HTERT RPE-1 (cell line): ENCODE data around the gene AP3D1.
"Not testable (repeated sequence)": the region's sequence is repeated elsewhere in the genome, so short reads cannot be mapped to it uniquely, and the experiment has no call there.

ENCODE experiments used
- in situ Hi-C: fragments of 300-500 bp; cut with MboI; formaldehyde crosslinking; loops from 4 replicates; pipeline ENCODE4 v1.14.3; 2020; ENCODE audit warnings: low sequenced_read_pairs

The AP3D1 gene

DNA sequence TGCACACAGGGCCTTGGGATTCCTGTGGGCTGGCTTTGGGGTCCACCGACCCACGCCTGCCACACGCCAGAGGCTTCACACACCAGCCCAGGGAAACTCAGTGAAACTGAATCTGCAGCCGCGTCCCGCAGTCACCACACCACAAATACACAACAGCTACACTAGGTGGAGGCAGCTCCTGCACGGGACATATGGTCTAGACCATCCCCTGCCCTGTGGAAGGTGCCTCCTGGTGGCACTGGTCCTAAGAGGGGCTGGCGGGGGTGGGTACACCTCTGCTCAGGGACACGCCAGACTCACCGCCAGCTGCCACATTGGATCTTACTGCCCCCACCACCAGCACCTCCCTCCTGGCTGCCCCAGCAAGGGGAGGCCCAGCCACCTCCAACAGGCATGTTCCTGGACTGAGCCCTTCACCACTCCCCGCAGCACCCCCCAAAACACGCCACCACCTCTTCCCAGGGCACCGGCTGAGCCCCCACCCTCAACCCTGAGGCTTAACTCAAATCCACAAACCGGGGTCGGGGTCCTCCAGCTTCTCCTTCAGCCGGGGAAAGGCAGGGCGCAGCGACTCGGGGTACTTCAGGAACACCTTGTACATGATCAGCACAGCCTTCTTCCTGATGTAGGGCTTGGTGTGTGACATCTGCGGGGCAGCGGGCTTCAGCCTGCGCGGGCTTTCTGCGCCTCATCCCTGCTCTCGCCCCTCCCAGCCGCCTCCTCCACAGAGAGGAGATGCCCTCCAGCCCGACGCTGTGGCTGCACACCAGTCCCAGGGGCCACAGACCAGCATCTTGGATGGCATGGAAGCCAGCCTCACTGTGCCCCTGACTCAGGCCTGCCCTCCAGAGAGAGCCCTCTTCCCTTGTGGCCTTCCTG is 21.2 kb downstream of the AP3D1 start:
- in situ Hi-C loops = no loop called here

DNA sequence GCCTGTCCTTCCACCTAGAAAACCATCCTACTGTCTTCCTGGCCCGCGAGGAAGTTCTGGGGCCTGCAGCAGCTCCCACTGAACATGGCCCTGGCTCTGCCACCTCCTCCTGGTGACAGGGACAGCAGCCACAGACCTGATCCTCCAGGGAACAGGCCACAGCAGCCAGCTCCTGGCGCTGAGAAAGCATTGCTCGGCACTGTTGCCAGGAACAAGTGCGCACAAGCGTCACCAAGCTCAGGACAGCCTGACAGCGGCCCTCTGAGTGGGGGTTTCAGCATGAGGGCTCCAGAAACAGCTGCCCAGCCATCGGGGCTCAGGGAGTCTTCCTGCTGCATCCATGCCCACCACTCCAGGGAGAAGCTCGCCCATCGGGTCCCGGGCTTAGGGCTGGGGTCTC is 21.9 kb downstream of the AP3D1 start:
- in situ Hi-C loops = no loop called here

DNA sequence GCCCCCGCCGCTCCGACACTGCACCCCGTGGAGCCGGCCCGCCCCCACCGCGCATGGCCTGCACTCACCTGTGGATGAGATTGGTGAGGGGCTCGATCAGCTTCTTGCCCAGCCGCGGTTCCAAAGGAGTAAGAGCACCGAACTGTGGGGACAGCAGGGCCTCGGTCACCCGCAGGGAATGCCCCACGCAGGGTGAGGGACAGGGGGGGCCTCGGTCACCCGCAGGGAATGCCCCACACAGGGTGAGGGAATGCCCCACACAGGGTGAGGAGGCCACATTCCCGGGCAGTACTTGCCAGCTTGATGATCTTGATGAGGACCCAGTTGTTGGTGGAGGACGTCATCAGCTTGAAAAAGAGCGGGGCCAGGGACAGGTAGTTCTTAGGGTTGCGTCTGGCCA is 22.3 kb downstream of the AP3D1 start:
- in situ Hi-C loops = no loop called here

DNA sequence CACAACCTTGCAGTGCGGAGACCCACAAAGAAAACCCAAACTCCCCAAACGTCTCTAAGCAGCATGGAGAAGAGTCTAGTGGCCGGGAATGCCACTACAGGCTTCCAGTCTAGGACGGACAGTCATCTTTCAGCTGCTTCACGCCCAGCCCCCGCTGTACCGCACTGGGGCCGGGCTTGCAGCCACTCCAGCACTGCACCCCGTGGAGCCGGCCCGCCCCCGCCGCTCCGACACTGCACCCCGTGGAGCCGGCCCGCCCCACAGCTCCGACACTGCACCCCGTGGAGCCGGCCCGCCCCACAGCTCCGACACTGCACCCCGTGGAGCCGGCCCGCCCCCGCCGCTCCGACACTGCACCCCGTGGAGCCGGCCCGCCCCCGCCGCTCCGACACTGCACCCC is 23.1 kb downstream of the AP3D1 start:
- in situ Hi-C loops = not testable (repeated sequence)

DNA sequence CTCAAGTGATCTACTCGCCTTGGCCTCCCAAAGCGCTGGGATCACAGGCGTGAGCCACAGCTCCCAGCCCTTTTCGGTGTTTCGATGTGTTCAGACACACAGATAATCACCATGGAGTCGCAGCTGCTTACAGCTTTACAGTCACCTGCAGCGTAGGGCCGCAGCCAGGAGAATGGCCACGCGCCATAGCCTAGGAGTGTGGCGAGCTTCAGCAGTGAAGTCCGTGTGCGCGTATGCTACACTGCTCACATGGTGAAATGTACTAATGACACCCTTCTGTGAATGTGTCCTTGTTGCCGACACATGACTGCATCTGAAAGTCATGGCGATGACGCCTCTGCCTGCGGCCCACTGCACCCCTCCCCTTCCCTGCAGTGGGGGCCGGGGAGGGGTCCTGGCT is 23.6 kb downstream of the AP3D1 start:
- in situ Hi-C loops = no loop called here

DNA sequence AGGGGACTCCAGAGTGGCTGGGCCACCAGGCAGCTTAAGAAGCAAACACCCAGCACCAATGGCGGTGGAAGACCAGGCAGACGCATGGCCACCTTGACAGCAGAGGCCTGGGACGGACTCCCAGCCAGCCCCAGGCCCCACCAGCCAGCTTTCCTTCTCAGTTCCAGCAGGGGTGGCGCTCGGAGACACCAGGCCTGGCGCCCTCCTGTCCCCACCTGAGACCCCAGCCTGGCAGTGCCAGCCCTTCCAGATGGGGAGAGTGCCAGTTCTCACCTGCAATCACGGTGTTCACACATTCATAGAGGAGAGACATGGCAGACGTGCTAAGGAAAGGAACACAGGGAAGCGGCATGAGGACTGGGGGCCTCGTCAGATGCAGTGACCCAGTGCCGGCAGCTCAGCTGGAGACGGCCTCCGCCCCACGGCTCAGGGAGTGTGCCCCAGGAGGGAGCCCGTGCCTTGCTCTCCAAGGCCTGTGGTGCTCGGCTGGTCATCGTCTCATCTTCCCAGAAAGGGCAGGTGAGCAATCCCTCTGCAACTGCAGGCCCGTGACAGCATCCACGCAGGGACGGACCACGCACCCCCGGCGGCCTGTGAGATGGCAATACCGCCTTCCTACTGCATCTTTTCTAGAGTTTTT is 24.4 kb downstream of the AP3D1 start:
- in situ Hi-C loops = no loop called here

DNA sequence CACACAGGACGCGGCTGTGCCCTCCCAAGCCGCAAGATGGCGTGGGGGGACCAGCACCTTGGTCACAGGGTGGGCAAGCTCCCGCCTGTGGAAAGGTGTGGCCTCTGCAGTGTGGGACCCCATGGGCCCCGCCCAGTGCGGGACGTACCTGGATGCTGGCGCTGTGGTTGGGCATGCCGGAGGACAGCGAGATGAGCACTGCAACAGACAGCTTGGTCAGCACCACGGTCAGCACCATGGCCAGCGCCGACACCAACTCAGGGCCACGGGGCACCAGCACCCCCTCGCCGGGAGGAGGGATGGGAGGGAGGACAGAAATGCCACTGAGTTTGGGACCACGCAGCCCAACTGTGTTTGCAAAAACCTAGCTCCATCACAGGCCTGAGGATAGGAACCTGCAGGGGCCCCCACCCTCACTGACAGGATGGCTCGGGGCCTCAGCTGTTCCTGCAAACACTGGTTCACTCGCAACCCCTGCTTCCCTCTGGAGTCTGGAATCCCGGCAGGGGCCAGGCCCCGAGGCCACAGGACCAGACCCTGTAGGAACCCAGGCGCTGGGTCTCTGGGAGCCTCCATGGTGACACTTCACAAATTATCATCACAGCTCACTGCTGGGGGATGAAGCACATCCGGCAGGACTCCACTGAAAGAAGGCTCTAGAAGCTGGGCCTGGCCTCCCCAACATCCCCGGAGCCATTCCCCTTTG is 27.5 kb downstream of the AP3D1 start:
- in situ Hi-C loops = no loop called here

DNA sequence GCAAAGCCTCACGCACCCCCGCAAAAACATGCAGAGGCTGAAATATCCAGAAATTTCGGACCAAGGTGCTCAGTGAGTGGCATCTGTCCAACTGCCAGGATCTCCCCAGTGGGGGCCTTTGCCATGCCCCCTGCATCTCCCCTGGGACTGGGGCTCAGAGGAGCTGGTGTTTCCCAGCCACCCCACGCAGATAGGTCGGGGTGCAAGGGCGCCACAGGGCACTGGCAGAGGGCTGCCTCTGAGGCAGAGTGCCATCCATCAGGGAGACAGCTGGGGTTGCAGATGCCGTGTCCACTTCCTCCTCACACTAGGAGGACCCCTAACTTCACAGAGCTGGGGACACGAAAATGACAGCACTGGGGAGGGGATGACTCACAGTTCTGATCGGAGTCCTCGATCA is 28.4 kb downstream of the AP3D1 start:
- in situ Hi-C loops = no loop called here

DNA sequence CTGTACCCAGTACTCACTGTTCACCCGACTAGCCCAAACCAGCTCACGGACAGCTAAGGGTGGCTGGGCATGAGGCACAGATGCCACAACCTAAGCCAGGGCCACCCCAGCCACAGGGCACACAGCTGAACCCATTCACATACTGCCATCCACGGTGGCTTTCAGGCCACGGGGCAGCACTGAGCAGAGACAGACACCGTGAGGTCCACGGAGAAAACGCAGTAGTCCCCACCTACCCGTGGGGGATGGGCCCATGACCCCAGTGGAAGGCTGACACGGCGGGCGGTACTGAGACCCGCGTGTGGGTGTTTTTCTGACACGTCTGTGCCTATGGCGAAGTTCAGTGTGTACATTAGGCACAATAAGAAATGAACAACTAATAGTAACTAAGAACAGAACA is 29.1 kb downstream of the AP3D1 start:
- in situ Hi-C loops = no loop called here

DNA sequence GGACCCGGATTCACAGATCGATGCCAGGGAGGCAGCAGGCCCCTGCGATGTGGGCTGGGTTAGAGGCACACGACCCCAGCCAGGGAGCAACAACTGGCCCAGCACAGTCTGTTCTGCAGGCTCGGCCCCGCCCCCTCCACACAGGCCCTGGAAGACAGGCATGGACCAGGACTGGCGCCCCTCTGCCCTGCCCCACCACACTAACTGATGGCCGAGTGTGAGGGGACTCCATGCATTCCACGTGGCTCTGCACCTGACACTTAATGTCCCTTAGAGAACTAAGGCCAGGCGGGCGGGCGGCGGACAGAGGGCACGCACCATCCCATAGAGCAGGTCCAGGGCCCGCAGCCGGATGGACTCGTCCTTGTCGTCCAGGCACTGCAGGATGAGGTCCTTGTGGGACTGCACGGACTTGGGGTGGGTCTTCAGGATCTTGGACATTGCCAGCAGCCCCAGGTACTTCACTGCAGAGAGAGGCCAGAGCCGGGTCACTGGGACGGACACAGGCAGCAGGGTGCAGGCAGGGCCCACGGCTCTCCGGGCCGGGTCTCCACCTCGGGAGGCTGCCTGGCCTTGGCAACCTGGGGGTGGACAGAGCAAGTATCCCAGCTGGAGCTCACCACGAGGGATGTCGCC is 29.8 kb downstream of the AP3D1 start:
- in situ Hi-C loops = no loop called here

DNA sequence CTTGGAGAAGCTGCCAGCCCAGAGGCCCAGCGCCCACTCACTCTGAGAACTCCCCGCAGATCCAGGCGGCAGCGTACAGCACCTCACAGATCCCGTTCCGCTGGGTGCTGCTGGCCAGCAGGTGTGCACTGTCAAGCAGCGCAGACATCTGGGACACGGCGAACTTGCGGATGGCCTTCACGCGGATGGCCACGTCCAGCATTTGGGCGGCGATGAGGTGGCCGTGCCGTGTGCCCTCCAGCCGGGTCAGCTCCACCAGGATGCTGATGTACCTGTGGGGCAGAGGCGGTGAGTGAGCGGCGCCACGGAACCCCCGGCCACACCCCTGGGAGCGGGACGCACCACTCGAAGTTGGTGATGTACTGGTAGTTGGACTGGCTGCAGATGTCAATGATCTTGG is 30.5 kb downstream of the AP3D1 start:
- in situ Hi-C loops = no loop called here

DNA sequence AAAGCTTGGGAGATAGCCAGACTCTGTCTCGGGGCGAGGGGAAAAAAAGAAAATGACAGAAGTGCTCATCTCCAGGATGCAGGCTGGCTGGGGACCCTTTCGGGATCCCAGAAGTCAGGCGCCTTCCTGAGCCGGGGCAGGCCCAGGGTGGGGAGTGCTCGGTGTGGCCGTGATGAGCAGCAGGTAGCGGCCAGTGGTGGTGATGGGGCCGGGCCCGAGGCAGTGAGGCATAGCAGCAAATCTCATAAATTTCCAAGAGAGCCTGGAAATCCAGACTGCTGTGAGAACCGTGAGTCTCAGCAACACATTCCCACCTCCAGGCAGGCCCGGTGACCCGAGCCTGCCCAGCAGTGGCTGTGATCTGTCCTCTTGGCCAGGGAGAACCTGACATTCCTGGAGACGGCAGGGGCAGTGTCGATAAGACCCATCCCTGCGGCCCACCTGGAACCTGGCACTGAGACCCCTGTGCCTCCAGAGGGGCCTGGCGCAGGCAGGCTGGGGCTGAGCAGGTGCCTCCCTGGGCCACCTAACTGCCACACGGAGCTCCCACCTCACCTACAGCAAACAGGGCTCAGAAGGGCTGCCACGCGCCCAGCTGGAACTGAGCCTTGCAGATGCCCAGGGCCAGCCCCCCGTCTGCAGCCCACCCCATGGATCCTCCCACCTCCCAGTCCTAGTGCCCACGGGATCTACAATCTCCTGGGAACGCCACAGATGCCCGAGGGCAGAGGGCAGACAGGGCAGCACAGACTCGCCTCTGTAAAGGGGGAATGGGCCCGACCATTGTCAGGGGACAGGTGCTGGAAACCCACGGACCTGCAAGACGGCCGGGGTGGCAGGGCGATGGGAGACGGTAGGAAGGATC is 31.2 kb downstream of the AP3D1 start:
- in situ Hi-C loops = no loop called here

DNA sequence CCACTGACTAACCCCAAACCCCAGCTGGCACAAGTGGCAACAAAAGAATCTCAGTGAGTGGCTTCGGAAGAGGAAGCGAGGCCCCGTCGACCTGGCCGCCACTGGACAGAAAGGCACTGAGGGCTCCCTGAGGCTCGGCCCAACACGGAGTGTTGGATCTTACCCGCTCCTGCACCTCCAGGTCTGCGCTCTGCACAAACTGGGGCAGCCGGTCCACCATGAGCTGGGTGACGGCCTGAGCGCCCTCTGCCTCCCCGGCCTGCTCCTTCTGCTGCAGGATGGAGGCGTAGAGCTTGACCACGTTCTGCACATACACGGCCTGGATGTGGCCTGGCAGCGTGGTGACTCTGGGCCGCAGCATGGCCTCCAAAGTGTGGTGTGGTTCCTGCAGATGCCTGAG is 32.9 kb downstream of the AP3D1 start:
- in situ Hi-C loops = no loop called here

DNA sequence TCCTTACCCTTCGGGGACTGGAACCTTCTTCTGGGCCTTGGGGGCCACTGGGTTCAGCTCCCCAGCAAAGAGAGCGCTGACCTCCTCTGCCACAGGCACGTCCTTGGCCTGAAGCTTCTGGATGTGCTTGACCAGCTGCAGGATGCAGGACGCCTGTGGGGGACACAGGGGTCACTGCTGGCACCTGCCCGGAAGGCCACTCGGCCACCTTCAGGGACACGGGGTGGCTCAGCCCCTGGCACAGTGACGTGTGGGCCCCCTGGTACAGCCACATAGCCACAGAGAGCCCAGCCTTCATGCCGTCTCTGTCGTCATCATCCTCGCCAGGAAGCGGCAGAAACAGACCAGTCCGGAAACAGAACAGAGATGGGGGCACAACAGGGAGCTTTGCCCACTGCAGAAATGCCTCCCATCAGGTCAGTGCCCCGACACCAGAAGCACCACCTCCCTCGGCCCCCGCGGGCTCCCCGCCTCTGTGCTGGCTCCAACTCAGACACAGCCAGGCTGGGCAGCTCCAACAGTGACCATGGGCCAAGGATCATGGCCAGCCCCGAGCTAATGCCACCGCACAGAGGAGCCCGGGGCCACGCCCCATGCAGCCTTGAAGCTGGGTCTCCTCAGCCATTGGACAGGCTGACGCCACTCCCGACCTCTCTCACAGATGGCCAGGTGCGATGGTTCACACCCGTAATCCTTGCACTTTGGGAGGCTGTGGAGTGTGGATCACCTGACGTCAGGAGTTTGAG is 34.0 kb downstream of the AP3D1 start:
- in situ Hi-C loops = no loop called here

DNA sequence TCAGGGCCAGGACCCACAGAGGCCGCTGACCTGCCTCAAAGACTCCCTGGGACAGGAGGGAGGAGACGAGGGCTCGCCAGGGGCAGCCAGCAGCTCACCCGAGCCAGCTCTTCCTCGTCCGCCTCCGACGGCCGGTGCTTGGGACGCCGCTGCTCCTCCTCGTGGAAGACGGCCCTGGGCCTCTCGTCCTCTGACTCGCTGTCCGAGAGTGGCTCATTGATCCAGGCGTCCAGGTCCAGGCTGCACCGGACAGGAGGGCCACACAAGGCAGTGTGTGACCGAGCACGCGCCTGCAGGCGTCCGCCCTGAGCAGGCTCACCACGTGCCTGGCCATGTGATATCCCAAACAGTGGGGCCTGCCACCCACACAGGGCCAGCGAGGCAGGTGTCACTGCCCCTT is 34.9 kb downstream of the AP3D1 start:
- in situ Hi-C loops = no loop called here

DNA sequence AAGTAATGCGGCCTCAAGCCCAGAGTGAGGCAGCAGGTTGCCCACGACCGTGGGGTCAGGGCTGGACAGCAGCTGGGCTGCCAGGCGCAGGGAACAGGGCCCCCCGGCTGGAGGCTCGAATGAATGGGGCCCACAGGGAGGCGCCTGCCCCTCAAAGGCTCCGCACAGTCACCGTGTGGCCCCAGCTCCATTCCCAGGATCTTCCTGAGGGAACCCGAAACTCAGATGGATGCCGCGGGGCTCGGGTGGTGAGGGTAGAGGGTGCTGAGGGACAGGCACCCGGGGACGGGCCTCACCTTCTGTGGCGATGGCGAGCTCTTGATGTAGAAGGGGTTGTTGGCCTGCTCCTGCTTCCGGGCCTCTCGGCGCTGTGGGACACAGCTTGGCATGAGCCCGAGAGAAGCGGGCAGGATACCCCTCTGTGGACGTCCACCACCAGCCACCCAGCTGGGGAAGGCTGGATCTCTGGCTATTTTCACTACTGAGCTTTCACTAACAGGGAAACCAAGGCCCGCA is 35.4 kb downstream of the AP3D1 start:
- in situ Hi-C loops = no loop called here

DNA sequence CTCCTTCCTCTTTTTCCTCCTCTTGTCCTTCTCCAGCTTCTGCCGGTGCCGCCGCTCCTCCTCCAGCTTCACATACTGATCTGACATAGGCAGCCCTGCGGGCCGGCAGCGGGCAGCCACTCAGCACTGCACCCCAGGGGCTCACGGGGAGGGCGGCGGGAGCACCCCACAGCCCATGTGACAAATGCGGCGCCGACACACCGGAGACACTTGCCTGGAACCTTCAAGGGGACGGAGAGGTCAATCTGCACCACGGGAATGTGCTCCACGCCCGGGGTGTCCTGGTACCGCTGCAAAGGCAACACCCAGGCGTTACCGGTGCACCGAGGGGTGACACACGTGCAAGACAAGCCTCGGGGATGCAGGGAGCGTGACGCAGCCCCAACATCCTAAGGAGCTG is 36.0 kb downstream of the AP3D1 start:
- in situ Hi-C loops = no loop called here

DNA sequence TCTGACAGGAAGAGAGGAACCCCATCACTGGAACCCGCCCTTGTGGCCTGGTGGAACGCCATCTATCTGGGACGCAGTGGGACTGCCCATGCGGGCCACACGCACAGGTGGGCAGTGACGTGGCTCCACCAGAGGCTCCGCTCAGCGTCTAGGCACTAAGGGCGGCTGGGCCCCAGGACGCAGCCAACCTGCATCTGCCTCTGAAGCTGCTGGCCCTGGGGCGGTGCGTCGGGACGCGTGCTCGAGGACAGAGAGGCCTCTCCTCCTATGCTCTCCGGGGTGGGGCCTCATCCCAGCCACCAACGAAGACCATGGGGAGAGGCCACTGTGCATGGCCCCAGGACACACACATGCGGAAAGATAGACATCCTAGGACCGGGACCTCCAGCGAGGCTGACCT is 36.5 kb downstream of the AP3D1 start:
- in situ Hi-C loops = no loop called here

DNA sequence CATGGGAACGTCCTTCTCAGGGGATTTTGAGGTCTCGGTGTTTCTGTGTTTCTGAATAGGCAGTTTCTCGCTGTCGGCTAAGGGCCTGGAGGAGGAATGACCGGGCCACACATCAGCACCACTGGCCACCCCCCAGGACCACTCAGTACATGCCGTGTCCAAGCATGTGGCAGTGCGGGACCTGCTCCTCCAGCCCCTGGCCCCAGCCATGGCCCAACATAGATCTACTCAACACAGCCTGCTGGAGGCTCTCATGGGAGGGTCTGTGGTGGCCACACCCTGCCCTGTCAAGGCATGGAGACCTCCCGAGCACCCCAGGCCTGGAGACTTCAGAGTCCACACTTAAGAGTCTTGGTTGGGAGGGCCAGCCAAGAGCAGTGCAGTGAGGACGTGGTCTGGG is 37.1 kb downstream of the AP3D1 start:
- in situ Hi-C loops = no loop called here
